ENCODE results near the gene HACD2.

The HACD2 gene

GRCh38 chr3:123584988-123585937, at the start of gene HACD2:
Gene HACD2 (minus strand): TSS chr3:123585053. CDS start chr3:123585027, 26 bp downstream.
- peak; percentile 57 to 100 (median 95) for DNase-seq

DNA sequence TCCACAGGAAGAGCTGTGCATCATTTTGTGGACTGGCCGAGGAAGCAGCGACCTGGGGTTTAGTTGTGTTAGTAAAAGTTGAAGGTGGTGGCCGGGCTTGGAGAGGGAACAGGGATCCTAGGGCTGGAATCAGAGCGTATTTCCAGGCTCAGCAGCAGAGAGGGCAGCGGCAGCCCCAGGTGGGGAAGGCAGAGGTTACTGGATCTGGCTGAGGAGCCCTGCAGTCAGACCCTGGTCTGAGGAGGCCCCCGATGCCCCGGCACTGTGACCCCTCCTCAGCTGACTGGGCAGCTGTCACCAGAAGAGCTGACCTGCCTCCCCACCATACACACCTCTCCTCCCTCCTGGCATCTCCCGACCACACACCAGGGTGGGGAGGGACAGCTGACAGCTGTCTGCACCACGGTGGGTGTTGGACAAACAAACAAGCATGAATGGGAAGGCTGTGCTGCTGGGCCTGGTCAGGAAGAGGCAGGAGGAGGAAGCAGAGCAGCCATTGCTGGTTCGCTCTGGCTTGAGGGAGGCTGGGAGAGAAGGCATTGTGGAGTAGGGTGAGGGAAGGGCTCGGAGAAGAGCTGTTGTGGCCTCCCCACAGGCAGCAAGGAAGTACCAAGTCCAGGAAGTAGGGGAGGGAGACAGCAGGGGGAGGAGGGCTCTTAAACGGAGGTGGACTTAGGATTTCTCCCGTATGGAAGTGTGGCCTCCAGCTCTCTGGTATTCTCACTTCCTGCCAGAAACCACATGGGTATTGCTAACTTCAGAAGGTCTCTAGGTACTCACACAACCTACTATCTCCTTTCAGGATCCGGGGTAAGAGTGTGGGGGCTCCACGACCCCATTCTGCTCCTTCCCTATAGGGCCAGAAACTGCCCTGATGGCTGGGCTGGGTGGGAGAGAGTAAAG, 49.5 kb upstream of the HACD2 start:
- DNase-seq, result no peak

- DNase-seq, result no peak
Measured at GRCh38 chr3:123633530-123633929, 48.7 kb upstream of the HACD2 start.

GRCh38 chr3:123632161-123632655, 47.4 kb upstream of the HACD2 start:
- DNase-seq, result peak in 2 of 51 donors; percentile 12 to 15

GRCh38 chr3:123629747-123630047, 44.8 kb upstream of the HACD2 start:
- DNase-seq, result no peak

GRCh38 chr3:123628996-123629746, 44.3 kb upstream of the HACD2 start:
- DNase-seq, result no peak

GRCh38 chr3:123627673-123628670, 43.1 kb upstream of the HACD2 start:
- DNase-seq, result no peak

- DNase-seq, result no peak
Measured at GRCh38 chr3:123626881-123627280, 42.0 kb upstream of the HACD2 start.

GRCh38 chr3:123624302-123624701, 39.4 kb upstream of the HACD2 start:
- no peak for DNase-seq

GRCh38 chr3:123623346-123623880, 38.6 kb upstream of the HACD2 start:
- no peak for DNase-seq

GRCh38 chr3:123622766-123623165, 37.9 kb upstream of the HACD2 start:
- DNase-seq, result no peak

DNA sequence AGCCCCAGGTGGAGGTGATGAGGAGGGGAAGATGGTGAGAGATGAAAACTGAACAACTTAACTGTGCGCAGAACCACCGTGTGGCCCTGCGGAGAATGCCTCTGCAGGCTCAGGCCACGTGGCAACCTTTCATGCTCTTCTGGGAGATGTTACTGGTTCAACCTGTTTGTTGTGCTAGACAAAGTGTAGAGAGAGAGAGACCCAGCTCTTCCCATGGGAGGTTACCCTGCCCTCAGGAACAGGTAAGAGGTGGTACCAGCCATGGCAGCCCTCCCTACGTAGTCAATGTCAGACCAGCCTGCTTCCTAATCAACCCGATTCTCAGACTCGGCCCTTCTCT, 37.0 kb upstream of the HACD2 start:
- DNase-seq, result no peak

DNA sequence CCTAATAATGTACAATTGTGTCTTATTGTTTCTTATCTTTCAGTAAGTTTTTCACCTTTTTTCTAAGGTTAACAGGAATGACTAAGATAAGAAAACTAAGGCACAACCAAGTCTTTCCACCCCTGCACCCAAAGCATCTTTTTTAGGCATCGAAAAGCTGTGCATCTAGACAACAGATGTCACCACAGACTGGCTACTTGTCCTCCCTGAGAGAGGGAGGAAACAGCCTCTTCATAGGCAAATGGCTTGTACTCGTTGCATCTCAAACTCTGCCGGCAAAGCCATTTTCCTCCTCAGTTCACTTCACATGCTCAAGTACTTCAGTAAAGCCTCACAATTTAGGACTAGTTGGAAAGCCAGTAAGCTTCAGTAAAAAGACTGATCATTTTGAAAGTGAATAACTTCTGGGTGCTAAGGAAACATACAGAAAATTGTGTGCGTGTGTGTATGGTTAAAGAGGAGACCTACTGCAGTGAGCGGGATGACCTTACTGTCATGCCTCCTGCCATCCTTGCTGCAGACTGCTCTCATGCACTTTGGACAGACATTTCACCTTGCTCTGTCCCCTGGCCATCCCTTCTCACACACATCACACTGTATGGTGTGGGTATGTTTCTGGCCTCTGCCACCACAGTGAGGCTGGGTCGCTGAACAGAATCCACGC, 36.5 kb upstream of the HACD2 start:
- peak in 1 of 51 donors; percentile 30 for DNase-seq

DNA sequence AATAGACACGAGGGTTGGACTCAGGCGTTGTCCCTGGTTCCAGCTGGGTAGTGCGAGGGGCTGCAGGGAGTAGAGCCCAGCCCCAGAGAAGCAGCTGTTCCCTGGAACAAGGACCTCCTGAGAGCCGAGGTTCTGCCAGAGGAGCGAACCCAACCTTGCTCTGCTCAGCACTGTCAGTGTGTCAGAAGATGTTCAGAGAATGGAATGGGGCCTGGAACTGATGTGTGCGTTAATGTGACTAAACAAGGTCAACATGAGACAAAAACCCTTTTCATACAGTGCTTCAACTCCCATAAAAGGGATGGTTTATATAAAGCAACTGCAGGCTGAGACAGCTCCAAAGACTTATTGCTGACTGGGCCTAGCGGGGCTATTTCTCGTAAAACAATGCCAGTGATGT, 35.5 kb upstream of the HACD2 start:
- peak in 20 of 51 donors; percentile 8 to 64 (median 30) for DNase-seq

- peak in 30 of 51 donors; percentile 16 to 79 (median 48) for DNase-seq
Measured at GRCh38 chr3:123618768-123619484, 34.1 kb upstream of the HACD2 start.

DNA sequence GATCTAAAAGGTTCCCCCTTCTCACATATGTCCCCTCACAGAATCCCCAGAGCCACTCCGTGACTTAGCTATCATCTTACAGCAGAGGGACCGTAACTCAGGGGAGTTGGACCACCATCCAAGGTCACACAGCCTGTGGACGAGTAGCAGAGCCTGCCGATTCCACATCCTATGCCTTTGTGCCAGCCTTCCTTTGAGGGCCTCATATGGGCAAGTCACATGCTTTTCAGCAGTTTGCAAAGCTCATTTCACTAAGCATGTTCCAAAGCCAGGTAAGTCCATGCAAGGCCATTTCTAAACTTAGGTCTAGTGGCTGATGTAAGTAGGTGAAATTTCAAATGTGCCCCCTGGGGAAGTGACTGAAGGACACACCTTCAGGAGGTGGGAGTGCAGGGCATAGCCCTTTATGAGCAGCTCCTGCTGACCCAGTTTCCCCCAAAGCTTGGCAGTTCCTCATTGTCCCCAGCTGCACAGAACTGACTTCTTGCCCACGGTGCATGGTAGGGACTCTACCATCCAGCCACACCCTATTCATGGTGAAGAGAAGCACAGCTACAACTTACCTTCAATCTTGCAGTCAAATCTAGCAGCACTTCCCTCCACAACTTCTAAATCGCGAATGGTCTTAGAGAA, 33.3 kb upstream of the HACD2 start:
- no peak for DNase-seq

DNA sequence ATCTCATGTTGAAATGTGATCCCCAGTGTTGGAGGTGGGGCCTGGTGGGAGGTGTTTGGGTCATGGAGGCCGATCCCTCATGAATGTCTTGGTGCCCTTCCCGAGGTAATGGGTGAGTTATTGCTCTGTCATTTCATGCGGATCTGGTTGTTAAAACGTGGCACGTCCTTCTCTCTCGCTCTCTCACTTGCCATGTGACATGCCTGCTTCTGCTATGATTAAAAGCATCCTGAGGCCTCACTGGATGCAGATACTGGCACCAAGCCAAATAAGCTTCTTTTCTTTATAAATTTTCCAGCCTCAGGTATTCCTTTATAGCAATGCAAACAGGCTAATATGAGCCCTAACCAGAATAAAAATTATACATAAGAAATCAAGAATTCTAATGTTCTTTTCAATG, 31.7 kb upstream of the HACD2 start:
- DNase-seq, result no peak

DNA sequence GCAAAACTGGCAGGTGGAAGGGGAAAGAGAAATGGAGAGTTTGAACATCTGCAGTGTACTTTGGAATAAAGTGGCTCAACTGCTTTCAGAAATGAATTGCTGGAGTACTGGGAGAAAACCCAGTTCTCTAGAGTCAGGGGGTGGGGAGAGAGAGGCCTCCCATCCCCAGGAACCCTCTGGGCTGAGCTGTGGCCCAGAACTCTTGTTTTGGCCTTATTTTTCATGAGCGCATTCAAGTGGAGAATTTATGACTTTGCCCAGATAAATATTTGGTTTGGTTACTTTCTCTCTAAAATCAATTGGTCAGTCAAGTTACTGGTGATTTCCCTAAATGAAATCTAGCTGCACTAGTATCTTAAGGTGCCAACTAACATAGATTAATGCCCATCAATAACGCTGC, 28.7 kb upstream of the HACD2 start:
- no peak for DNase-seq

Measured in hypothalamus (tissue), 51 donors.